Chondrocyte (in vitro differentiated cells): ENCODE measurements around the gene MYL1. TPM values are rescaled to one million over a fixed set of nuclear protein-coding genes. Genes with fewer than 3 reads are reported as not detected.

Source experiments
- DNase-seq: peaks from one replicate; pipeline ENCODE4 v3.0.0; 2021; ENCODE audit warnings: mixed read lengths, low spot score
- H3K27ac Mint-ChIP-seq: one replicate; pipeline ENCODE4 v1.8.0; 2021; ENCODE audit warnings: mild to moderate bottlenecking, moderate library complexity, mixed read lengths; ENCODE audit not compliant: unreplicated experiment
- H3K27me3 Mint-ChIP-seq: 2 replicates; pipeline ENCODE4 v1.8.0; 2021; ENCODE audit warnings: low read depth, mixed read lengths
- H3K36me3 Mint-ChIP-seq: 2 replicates; pipeline ENCODE4 v1.8.0; 2021; ENCODE audit warnings: low read depth, mixed read lengths
- H3K4me1 Mint-ChIP-seq: 2 replicates; pipeline ENCODE4 v1.8.0; 2021; ENCODE audit warnings: low read depth, mild to moderate bottlenecking, mixed read lengths
- H3K4me3 Mint-ChIP-seq: one replicate; pipeline ENCODE4 v1.8.0; 2021; ENCODE audit warnings: mild to moderate bottlenecking, moderate library complexity, mixed read lengths; ENCODE audit not compliant: unreplicated experiment
- H3K9me3 Mint-ChIP-seq: 2 replicates; pipeline ENCODE4 v1.8.0; 2021; ENCODE audit warnings: low read depth, mixed read lengths
- CTCF ChIP-seq: fragments of 200-600 bp; sonication (generic); IDR thresholded peaks from 2 replicates; pipeline ENCODE4 v1.5.0; 2021; ENCODE audit warnings: antibody characterized with exemption, mild to moderate bottlenecking, moderate library complexity
- total RNA-seq: library from RNA; stranded (reverse); gene quantifications from 3 replicates; pipeline ENCODE4 v1.2.1, GENCODE V29; 2021

The MYL1 gene
- total RNA-seq, 1 donor from 2014 or later: not detected

GRCh38 chr2:210271300-210271699 lies 43.7 kb downstream of the MYL1 start:
- no peak for TF ChIP-seq CTCF
- Mint-ChIP-seq H3K4me3 (no peak overlapping the region), H3K4me1 (no peaks in the 10 kb centered on the region), H3K27me3 (peaks cover 14% of the 10 kb centered on the region), H3K27ac (no peak overlapping the region), H3K9me3 (no peaks in the 10 kb centered on the region), H3K36me3 (no peaks in the 10 kb centered on the region)
- no peak for DNase-seq

- no peak for DNase-seq
- TF ChIP-seq CTCF: no peak
- Mint-ChIP-seq H3K36me3 (no peaks in the 10 kb centered on the region), H3K27me3 (peaks cover 15% of the 10 kb centered on the region), H3K4me3 (no peak overlapping the region), H3K9me3 (no peaks in the 10 kb centered on the region), H3K27ac (no peak overlapping the region), H3K4me1 (no peaks in the 10 kb centered on the region)
Observed at GRCh38 chr2:210269148-210269547, 45.8 kb downstream of the MYL1 start.

- DNase-seq: no peak
- Mint-ChIP-seq H3K4me3 (no peak overlapping the region), H3K27me3 (peaks cover 15% of the 10 kb centered on the region), H3K36me3 (no peaks in the 10 kb centered on the region), H3K27ac (no peak overlapping the region), H3K4me1 (no peaks in the 10 kb centered on the region), H3K9me3 (no peaks in the 10 kb centered on the region)
- no peak for TF ChIP-seq CTCF
Observed at GRCh38 chr2:210268281-210268680, 46.7 kb downstream of the MYL1 start.

- no peak overlapping the region for H3K4me3 Mint-ChIP-seq
Observed at GRCh38 chr2:210267698-210268097, 47.3 kb downstream of the MYL1 start.

GRCh38 chr2:210264282-210264681 lies 50.7 kb downstream of the MYL1 start:
- Mint-ChIP-seq H3K4me1 (no peaks in the 10 kb centered on the region), H3K27me3 (peaks cover 14% of the 10 kb centered on the region), H3K4me3 (no peak overlapping the region), H3K27ac (no peak overlapping the region), H3K9me3 (no peaks in the 10 kb centered on the region), H3K36me3 (no peaks in the 10 kb centered on the region)
- no peak for DNase-seq
- no peak for TF ChIP-seq CTCF

More at GRCh38 chr2:210267698-210268097, 47.3 kb downstream of the MYL1 start:
- Mint-ChIP-seq H3K4me1 (no peaks in the 10 kb centered on the region), H3K27ac (no peak overlapping the region), H3K27me3 (peaks cover 15% of the 10 kb centered on the region), H3K36me3 (no peaks in the 10 kb centered on the region), H3K9me3 (no peaks in the 10 kb centered on the region)
- DNase-seq: no peak
- no peak for TF ChIP-seq CTCF
